ENCODE data around the gene ACOT9.
"Not testable (repeated sequence)": the region's sequence is repeated elsewhere in the genome, so short reads cannot be mapped to it uniquely, and the experiment has no call there.

The ACOT9 gene, protein sequence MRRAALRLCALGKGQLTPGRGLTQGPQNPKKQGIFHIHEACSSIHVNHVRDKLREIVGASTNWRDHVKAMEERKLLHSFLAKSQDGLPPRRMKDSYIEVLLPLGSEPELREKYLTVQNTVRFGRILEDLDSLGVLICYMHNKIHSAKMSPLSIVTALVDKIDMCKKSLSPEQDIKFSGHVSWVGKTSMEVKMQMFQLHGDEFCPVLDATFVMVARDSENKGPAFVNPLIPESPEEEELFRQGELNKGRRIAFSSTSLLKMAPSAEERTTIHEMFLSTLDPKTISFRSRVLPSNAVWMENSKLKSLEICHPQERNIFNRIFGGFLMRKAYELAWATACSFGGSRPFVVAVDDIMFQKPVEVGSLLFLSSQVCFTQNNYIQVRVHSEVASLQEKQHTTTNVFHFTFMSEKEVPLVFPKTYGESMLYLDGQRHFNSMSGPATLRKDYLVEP

DNA sequence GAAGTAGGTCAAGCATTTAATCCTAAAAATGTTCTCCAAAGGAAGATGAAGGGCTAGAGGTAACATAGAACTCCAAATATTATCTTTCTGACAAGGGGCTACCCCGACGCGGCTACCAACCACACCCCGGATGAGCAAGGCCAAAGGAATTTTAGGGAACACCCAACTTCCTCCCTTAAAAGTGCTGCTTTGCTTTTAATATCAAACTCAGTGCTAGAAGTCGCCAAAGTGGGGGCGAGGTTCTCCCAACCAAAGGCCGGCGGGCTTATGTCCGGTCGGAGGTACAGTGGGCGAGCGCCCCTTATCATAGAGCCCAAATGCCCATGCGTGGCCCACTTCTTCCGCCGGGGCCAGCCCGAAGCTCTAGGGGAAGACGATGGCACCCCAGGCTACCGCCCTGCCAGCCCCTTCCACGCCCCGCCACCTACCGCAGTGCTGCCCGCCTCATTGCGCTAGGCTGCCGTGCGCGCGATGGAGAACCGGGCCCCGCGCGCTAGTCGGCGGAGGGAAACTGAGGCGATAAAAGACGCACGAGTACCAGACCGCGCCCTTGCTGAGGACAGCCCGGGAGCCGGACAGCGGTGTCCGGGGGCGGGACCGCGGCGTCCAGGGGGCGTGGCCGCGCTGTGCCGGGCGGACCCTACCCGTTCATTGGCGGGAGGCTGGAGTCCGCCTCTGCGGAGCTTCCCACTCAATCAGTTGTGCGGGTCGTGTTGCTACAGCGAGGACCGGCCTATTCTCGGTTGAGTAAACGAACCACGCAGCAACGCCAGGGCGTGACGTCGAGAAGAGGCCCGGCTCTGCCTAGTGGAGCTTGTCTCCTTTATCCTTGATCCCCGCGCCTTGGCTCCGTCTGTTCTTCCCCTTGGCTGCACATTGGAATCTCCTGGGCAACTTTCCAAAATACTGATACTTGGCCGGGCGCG, at the start of gene ACOT9:
ACOT9 (minus strand) TSS at position 580 of the 926 bp plus-strand sequence; CDS start at position 448, 132 bp downstream.
- DNase-seq (ENCODE audit: low read depth in 2 of 2) = peak; percentile 35 to 46

DNA sequence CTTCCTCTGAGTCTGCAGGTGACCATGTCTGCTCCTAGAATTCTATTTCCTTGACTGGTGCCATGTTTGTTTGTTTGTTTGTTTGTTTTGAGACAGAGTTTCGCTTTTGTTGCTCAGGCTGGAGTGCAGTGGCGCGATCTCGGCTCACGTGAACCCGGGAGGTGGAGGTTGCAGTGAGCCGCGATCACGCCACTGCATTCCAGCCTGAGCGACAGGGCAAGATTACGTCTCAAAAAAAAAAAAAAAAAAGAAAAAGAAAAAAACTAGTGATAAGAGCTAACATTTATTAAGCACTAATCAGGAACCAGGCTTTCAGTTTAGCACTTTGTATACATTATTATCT, 47.0 kb upstream of the ACOT9 start:
- no peak for DNase-seq (ENCODE audit: low read depth in 2 of 2)

DNA sequence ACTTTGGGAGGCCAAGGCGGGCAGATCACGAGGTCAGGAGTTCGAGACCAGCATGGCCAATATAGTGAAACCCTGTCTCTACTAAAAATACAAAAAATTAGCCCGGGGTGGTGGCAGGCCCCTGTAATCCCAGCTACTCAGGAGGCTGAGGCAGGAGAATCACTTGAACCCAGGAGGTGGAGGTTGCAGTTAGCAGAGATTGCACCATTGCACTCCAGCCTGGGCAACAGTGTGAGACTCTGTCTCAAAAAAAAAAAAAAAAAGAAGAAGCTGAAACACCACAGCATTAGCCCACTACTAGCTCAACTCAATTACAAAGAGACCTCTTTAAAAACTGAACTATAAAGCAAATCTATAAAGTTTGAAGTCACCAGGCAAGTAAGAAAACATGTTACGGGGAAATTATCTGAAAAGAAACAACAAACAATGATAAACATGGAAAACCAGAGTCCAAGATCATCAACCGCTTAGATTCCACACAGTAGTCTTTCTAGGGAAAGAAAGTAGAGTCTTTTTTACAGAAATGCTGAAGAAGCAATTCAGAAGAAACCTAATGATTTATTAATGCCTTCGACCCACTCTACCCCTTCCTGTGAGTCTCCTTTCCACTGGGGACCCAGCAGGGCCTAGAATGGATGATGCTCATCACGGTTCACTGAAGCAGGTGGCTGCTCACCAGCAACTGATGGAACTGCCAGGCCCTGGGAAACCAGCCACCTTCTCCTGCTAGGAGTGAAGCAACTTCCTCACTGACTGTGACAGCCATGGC, 46.5 kb upstream of the ACOT9 start:
- DNase-seq (ENCODE audit: low read depth in 2 of 2) = no peak

DNA sequence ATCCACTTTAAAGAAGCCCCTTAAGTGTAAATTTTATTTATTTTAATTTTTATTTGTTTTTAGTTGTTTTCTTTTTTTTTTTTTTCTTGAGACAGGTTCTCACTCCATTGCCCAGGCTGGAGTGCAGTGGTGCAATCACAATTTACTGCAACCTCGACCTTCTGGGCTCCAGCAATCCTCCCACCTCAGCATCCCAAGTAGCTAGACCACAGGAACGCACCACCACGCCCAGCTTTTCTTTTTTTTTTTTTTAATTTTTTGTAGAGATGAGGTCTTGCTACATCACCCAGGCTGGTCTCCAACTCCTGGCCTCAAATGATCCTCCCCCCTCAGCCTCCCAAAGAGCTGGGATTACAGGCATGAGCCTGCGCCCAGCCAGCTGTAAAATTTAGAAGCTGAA, 45.9 kb upstream of the ACOT9 start:
- DNase-seq (ENCODE audit: low read depth in 2 of 2) = no peak

DNA sequence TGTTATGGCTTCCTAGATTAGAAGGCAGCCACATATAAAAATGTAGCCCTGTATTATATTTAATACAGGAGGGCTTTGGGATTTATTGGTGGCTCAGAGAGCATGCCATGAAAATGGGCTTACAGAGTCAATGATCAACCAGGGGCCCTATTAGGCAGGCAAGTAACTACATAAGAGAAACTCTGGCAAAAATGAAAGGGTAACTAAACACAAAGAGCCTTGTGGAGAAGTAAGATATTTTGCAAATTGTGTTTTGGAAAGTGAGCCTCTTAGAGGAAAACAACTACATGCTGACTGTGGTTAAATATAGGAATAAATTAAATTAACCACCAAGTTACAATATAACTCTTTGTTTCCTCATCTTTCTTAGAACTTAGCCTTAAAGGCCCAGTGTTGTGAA, 45.4 kb upstream of the ACOT9 start:
- DNase-seq (ENCODE audit: low read depth in 2 of 2) = no peak

DNA sequence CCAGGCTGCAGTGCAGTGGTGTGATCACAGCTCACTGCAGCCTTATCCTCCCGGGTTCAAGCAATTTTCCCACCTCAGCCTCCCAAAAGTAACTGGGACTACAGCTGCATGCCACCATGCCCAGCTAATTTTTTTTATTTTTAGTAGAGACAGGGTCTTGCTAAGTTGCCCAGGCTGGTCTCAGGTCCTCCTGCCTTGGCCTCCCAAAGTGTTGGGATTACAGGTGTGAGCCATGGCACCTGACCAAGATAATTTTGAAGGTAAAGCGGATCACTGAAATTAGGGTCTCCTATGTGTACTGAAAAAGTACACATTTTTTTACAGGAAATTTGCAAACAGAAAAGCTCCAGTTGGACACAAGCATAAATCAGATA, 44.7 kb upstream of the ACOT9 start:
- DNase-seq (ENCODE audit: low read depth in 2 of 2) = no peak

DNA sequence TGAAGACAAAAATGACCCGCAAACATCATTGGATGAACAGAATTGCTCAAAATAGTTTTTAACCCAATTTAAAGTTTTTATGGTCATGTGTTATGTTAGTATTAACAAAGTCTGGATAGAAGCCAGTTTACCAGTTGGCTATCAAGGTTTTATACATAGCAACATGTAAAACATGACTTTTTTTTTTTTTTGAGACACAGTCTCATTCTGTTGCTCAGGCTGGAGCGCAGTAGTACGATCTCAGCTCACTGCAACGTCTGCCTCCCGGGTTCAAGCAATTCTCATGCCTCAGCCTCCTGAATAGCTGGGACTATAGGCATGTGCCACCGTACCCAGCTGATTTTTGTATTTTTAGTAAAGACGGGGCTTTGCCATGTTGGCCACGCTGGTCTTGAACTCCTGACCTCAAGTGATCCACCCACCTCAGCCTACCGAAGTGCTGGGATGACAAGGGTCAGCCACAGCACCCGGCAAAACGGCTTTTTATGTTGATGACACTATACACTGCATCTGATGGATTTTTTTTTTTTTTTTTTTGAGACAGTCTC, 43.3 kb upstream of the ACOT9 start:
- DNase-seq (ENCODE audit: low read depth in 2 of 2) = no peak

DNA sequence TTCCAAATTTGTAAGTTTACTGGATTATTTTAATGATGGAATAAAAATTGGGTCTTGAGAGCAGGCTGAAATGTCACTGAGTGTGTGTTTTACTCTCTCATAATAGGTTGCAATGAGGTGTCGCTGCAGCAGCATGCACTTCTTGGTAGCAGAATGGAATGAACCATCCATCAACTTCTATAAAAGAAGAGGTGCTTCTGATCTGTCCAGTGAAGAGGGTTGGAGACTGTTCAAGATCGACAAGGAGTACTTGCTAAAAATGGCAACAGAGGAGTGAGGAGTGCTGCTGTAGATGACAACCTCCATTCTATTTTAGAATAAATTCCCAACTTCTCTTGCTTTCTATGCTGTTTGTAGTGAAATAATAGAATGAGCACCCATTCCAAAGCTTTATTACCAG, 42.5 kb upstream of the ACOT9 start:
- no peak for DNase-seq (ENCODE audit: low read depth in 2 of 2)

DNA sequence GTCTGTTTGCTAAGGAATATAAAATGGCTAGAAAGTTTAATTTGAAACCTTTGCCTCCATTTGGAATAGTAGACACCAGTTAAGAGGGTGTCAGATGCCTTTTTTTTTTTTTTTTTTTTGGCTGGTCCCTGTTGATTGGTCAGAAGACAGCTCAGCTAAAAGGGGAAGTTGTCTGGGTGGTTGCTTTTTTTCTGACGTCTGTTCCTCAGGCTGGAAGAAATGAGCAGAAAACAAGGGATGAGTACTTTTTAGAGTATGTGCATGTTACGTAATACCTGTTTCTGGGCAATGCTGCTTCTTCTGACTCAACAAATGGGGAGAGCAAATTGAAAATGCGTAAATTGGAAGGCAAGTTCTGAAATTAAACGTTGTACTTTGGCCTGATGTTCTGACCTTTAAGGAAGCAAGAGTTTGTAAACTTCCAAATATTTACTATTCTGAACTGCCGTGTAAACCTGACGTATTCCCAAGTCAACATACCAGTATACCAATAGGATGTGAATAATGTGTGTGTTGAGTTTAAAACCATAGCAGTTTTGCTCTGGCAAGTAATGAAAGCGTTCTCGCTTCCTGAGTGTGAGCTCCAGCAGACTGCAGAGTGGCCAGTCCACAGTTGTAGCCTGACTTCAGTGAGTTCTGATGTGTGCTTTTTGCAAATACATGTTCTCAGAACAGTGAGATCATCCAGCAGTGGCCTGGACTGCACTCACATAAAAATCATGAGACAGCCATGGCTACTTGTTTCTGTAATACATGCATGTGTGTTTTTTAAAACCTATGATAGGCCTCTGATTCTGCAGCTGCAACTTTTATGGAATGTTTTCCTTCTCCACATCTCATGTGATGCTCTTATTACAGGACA, 41.6 kb upstream of the ACOT9 start:
- no peak for DNase-seq (ENCODE audit: low read depth in 2 of 2)

DNA sequence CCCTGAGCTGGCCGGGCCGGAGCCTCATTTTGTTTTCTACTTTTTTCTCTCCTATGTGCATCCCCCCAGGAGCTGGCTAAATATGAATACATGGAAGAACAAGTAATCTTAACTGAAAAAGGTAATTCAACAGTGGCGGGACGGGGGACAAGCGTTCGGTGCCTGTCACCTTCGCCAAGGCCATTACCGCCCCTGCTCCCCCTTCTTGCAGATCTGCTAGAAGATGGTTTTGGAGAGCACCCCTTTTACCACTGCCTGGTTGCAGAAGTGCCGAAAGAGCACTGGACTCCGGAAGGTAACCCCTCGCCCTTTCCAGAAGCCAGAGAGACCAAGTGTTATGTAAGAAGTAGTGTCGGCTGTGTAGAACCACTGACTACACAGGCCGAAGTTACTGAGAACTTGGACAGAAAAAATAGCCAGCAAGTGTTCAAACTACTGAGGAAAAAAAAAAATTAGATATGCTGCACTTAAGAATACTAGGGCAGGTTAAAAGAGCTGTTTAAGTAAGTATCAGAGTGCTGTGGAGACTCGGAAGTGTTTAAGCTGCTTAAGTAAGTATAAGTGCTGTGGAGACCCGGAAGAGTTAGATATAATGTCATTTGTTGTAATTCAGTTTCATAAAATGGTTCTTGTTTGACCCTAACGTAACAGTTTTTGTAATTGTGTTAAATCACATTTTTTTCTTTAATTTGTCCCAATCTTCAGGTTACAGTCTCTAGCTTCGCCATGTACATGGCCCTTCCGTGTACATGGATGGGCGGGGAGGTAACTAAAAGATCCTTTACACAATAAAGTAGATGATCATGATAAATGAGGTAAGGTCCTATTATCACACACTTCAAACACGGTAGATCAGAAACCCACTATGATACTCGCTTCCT, 40.8 kb upstream of the ACOT9 start:
- no peak for DNase-seq (ENCODE audit: low read depth in 2 of 2)

DNA sequence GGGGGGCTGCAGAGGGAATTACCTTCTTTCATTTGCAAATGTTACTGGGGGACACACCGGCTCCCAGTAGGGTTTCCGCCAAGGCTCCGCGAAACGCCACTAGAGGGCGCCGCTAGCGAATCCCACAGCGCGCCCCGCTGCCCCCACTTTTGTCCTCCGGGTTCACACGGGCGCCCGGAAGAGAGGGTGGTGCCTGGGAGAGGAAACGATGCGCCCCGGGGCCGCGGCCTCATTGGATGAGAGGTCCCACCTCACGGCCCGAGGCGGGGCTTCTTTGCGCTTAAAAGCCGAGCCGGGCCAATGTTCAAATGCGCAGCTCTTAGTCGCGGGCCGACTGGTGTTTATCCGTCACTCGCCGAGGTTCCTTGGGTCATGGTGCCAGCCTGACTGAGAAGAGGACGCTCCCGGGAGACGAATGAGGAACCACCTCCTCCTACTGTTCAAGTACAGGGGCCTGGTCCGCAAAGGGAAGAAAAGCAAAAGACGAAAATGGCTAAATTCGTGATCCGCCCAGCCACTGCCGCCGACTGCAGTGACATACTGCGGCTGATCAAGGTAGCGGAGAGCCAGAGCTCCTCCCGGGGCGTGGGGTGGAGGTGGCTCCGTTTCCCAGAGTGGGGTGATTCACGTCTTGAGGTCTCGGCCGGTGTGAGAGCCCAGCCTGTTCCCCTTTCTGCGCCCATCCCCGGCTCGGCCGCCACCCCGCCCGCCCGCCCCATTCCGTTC, 40.0 kb upstream of the ACOT9 start, which contains the start of gene SAT1:
SAT1 (plus strand) TSS at position 311 of the 726 bp plus-strand sequence; CDS start at position 490, 179 bp downstream.
- DNase-seq (ENCODE audit: low read depth in 2 of 2) = peak; percentile 85 to 88

DNA sequence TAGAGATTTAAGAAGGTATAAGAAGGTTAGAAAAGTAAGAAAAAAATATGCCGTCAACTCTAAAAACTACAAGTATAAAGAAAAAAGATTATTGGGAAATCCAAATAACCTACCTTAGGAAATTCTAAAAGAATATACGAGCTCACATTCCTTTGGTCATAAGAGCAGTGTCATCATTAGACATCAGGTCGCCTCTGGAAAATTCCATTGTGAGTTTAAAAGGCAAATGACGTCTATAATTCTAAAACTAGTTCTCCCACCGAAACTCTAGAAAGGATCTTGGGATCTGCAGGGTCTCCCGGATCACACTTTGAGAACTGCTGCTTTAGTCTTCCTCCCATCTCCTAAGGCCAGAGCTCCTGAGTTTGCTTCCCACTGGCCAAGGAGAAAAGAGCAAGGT, 39.4 kb upstream of the ACOT9 start:
- no peak for DNase-seq (ENCODE audit: low read depth in 2 of 2)

DNA sequence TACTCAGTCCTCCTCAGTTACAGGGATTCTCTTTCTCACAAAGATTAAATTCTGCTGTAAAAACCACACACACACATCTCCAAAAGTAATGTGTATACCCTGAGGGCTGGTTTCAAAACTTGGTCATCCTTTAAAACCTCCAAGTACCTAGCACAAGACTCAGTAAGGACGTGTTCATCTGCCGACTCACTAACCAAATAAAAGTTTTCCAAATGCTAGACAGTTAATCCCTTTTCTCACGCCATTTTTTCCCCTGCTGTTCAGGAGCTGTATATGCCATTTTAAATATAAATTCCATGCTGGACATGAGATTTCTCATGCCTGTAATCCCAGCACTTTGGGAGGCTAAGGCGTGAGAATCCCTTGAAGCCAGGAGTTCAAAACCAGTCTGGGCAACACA, 35.9 kb upstream of the ACOT9 start:
- no peak for DNase-seq (ENCODE audit: low read depth in 2 of 2)

DNA sequence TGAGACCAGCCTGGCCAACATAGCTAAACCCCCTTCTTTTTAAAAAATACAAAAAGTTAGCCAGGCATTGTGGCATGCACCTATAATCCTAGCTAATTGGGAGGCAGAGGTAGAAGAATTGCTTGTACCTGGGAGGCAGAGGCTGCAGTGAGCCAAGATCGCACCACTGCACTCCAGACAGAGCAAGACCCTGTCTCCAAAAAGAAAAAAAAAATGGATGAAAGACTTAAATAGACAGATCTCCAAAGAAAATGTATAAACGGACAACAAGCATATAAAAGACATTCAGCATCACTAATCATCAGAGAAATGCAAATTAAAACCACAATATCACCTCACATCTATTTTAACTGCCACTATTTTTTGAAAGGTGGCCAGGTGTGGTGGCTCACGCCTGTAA, 33.3 kb upstream of the ACOT9 start:
- DNase-seq (ENCODE audit: low read depth in 2 of 2) = no peak

DNA sequence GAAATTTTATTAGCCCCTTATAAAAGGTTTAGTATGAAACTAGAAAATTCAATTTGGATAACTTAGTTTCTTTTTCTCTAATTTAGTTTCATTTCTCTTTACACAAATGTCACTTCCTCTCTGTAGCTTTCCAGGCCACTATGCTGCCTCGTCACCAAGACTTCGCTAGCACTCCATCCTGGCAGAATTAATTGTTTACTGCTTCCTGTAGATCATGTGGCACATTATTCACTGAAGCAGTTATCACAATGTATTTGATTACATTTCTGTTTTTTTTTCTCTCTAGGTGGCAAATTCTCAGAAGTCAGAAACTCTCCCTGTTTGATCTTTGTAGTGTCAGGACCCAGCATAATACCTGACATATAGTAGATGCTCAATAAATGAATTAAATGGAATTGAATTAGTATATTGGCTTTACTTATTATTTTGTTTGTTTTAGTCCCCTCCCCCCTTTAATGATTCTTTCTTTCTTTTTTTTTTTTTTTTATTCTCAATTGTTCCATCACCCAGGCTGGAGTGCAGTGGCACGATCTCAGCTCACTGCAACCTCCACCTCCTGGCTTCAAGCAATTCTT, 30.6 kb upstream of the ACOT9 start:
- peak in 1 of 2 donors; percentile 21 for DNase-seq (ENCODE audit: low read depth in 2 of 2)

DNA sequence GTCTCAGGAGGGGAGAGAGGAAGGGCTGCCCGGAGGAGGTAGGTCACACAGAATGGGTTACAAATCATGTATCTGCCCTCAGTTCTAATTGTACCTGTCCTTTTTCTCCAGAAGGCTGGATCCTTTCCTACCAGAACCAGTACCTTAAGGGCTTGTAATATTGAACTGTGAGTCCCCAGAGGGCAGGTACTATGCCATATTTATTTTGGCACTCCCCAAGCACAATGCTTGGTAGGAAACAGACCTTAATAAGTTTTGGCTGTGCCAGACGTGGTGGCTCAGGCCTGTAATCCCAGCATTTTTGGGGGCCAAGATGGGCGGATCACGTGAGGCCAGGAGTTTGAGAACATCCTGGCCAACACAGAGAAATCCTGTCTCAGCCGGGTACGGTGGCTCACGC, 28.0 kb upstream of the ACOT9 start:
- not testable (repeated sequence) for DNase-seq (ENCODE audit: low read depth in 2 of 2)

DNA sequence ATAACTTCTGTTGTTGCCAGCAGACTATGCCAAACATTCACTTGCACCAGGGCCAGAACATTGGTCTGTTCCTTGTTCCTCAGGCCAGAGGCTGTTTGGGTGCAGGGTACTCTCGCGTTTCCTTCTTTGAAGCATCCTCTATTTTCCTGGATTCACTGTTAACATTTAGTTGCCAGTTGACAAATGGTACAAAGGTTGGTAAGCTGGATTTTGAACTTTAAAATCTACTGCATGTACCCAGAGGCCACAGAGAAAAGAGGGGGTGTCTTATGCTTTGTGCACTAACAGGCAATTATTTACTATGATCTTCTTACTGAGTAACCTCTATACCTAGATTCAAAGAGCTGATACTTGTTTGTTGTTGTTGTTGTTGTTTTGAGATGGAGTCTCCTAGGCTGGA, 27.1 kb upstream of the ACOT9 start:
- DNase-seq (ENCODE audit: low read depth in 2 of 2) = no peak

DNA sequence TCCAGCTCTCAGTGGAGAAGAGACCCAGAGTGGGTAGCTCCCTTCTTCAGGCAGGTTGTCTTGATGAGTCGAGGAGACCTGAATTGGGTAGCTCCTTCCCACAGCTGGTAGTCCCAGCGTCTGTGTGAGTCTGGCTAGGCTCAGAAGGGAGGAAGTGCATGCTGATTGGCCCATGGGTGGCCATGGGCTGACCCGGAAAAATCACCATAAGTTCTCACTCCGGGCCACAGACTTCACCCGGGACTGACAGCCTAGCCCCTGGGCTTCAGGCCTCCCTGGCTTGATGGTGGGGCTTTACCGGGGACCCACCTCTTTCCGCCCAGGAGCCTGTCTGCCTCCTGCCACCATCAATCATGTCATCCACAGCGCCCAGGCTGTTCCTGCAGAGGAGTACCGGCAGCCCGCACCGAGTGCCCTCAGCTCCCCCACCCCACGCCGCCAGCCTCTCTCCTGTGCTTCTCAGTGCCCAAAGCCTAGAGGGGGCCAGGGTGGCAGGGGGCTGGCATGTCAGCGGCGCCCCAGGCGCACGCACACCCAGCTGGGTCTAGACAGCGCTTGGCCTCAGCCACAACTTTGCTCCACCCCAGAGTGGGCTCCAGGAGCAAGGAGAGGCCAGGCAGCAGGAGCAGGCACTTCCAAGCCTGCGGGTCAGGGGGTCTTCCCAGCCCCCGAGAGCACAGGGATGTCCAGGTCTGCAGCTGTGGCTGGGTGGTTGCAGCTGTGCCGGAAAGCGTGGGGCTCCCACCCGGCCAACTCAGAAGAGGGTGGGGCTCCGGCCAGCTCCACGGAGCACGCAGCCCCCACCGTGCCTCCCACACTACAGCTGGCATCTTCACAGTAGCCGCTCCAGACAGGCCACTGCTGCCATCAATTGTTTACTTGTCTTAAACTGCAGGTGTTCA, 23.8 kb upstream of the ACOT9 start:
- DNase-seq (ENCODE audit: low read depth in 2 of 2) = no peak

Data from stimulated activated CD4-positive, alpha-beta T cell treated with anti-CD3 and anti-CD28 coated beads, Interleukin-1b, Interleukin-23, amount 100 ng/mL, for 4 hours (primary cell).